Hepatocyte (in vitro differentiated cells): ENCODE data around the gene PWWP2B. TPM values are rescaled to one million over a fixed set of nuclear protein-coding genes. Genes with fewer than 3 reads are reported as not detected.

Experiments used
- DNase-seq: peaks from one replicate; pipeline ENCODE4 v3.0.0-alpha.2; 2016; ENCODE audit warnings: low spot score
- H2AFZ ChIP-seq: fragments of 200-600 bp; sonication (generic); 2 replicates; pipeline ENCODE4 v1.6.0; 2016; ENCODE audit warnings: antibody characterized with exemption, mild to moderate bottlenecking
- H3K27ac ChIP-seq: fragments of 200-600 bp; sonication (generic); 2 replicates; pipeline ENCODE4 v1.5.1; 2016; ENCODE audit warnings: mild to moderate bottlenecking
- H3K27me3 ChIP-seq: fragments of 200-600 bp; sonication (generic); 2 replicates; pipeline ENCODE4 v1.6.1; 2016
- H3K36me3 ChIP-seq: fragments of 200-600 bp; sonication (generic); replicated peaks from 2 replicates; pipeline ENCODE4 v1.5.1; 2016; ENCODE audit warnings: low read depth; ENCODE audit not compliant: insufficient read depth
- H3K4me1 ChIP-seq: fragments of 200-600 bp; sonication (generic); 2 replicates; pipeline ENCODE4 v1.5.1; 2016; ENCODE audit warnings: mild to moderate bottlenecking, moderate library complexity; ENCODE audit not compliant: insufficient read depth
- H3K4me2 ChIP-seq: fragments of 200-600 bp; sonication (generic); 2 replicates; pipeline ENCODE4 v1.6.0; 2016
- H3K4me3 ChIP-seq: fragments of 200-600 bp; sonication (generic); 2 replicates; pipeline ENCODE4 v1.5.1; 2016; ENCODE audit warnings: mild to moderate bottlenecking
- H3K79me2 ChIP-seq: fragments of 200-600 bp; sonication (generic); 2 replicates; pipeline ENCODE4 v1.6.0; 2017; ENCODE audit warnings: mild to moderate bottlenecking
- H3K9me2 ChIP-seq: fragments of 200-600 bp; sonication (generic); replicated peaks from 2 replicates; pipeline ENCODE4 v1.6.0; 2017; ENCODE audit warnings: mild to moderate bottlenecking; ENCODE audit not compliant: insufficient read depth
- H3K9me3 ChIP-seq: fragments of 200-600 bp; sonication (generic); 2 replicates; pipeline ENCODE4 v1.5.1; 2016; ENCODE audit warnings: low read depth, mild to moderate bottlenecking
- H4K20me1 ChIP-seq: fragments of 200-600 bp; sonication (generic); 2 replicates; pipeline ENCODE4 v1.6.0; 2016; ENCODE audit warnings: mild to moderate bottlenecking; ENCODE audit not compliant: insufficient read depth, poor library complexity, severe bottlenecking
- EZH2 ChIP-seq: fragments of 200-600 bp; sonication (generic); IDR thresholded peaks from 2 replicates; pipeline ENCODE4 v1.6.1; 2016; ENCODE audit warnings: antibody characterized with exemption, mild to moderate bottlenecking, borderline replicate concordance
- EZH2phosphoT487 ChIP-seq: fragments of 200-600 bp; sonication (generic); IDR thresholded peaks from one replicate; pipeline ENCODE4 v1.6.1; 2018; ENCODE audit warnings: antibody characterized with exemption, mild to moderate bottlenecking, low read depth, moderate library complexity; ENCODE audit not compliant: unreplicated experiment, severe bottlenecking
- WGBS: methylation state at CpG from one replicate; pipeline ENCODE4 v1.1.6; 2016; ENCODE audit warnings: low lambda C conversion rate; ENCODE audit errors: missing lambda C conversion rate; 5-methylcytosine and 5-hydroxymethylcytosine counted together
- polyA plus RNA-seq: library from polyadenylated mRNA; unstranded; fragments of >200 nt; fragmentation: Nextera tagmentation; extraction: Ambion mirVana; gene quantifications from 2 replicates; pipeline ENCODE4 v1.2.1, GENCODE V29; 2016
- total RNA-seq: library from RNA; depleted of rRNA; stranded (reverse); fragments of >200 nt; gene quantifications from 2 replicates; pipeline ENCODE4 v1.2.3, GENCODE V29; 2014
- TF ChIP-seq, protein P1 (sequence below): fragments of 200-600 bp; sonication (generic); IDR thresholded peaks from 2 replicates; pipeline ENCODE4 v1.5.1; 2016; ENCODE audit warnings: antibody characterized with exemption, mild to moderate bottlenecking; ENCODE audit not compliant: poor library complexity

The PWWP2B gene
- total and polyA plus RNA-seq, 2 experiments from 2014 or later: 10.7 to 18.0 TPM

DNA sequence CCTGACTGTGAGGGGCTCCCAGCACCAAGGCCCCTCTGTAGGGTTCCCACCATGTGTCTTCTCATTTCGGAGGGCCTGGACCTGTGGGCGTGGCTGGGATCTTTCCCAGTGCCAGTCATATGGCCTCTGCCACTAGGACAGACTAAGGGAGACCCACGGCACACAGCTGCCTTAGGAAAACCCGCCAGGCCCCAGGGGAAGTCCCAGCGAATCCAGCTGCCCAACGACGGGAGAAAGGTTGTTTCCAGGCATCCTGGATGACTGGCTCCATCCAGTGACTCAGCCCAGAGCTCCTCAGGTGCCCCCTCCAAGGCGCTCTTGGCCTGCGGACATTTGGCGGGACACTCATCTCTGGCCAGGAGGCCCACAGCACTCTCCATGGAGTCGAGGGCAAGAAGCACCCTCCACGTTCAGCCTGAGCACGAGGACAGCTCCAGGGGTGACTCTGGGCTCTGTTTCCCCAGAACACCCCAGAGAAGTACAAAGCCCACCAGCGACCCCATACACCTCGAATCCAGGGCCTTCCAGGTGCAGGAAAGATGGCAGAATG, 39.9 kb downstream of the PWWP2B start:
- TF ChIP-seq, protein P1, sequence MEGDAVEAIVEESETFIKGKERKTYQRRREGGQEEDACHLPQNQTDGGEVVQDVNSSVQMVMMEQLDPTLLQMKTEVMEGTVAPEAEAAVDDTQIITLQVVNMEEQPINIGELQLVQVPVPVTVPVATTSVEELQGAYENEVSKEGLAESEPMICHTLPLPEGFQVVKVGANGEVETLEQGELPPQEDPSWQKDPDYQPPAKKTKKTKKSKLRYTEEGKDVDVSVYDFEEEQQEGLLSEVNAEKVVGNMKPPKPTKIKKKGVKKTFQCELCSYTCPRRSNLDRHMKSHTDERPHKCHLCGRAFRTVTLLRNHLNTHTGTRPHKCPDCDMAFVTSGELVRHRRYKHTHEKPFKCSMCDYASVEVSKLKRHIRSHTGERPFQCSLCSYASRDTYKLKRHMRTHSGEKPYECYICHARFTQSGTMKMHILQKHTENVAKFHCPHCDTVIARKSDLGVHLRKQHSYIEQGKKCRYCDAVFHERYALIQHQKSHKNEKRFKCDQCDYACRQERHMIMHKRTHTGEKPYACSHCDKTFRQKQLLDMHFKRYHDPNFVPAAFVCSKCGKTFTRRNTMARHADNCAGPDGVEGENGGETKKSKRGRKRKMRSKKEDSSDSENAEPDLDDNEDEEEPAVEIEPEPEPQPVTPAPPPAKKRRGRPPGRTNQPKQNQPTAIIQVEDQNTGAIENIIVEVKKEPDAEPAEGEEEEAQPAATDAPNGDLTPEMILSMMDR: no peak
- TF ChIP-seq EZH2 (no peak), EZH2phosphoT487 (no peak)
- H3K9me2 ChIP-seq: no peaks in the 10 kb centered on the region
- H2AFZ ChIP-seq: no peak overlapping the region
- no peaks in the 10 kb centered on the region for H4K20me1 ChIP-seq
- H3K27ac ChIP-seq: no peak overlapping the region
- no peak for DNase-seq
- H3K36me3 ChIP-seq: no peaks in the 10 kb centered on the region
- no peak overlapping the region for H3K4me3 ChIP-seq
- no peaks in the 10 kb centered on the region for H3K79me2 ChIP-seq
- WGBS: 94% methylated on average over 15 of the region's 15 CpGs
- H3K4me1 ChIP-seq: no peaks in the 10 kb centered on the region
- no peaks in the 10 kb centered on the region for H3K9me3 ChIP-seq
- no peaks in the 10 kb centered on the region for H3K27me3 ChIP-seq
- H3K4me2 ChIP-seq: no peak overlapping the region

DNA sequence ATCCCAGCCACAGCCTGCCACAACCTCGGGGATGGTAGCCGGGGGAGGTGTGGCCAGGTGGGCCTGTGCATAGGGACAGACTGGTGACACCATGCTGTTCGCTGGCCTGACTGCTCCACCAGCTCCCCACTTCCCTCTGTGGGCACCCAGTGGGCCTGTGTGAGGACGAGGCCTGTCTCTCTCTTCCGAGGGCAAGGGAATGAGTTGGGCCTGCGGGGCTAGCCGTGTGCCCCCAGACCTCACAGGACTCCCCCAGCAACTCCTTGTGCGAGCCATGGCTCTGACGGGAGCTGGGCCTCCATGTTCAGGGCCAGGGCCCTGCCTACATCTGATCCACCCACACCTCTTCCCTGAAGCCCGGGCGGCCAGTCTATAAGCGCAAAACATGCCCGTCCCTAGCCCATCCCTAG, 40.5 kb downstream of the PWWP2B start:
- Histone ChIP-seq H3K27me3 (no peaks in the 10 kb centered on the region), H3K4me3 (no peak overlapping the region), H2AFZ (no peak overlapping the region), H3K9me3 (no peaks in the 10 kb centered on the region), H3K9me2 (no peaks in the 10 kb centered on the region), H3K4me2 (no peak overlapping the region), H3K27ac (no peak overlapping the region), H3K79me2 (no peaks in the 10 kb centered on the region), H3K36me3 (no peaks in the 10 kb centered on the region), H3K4me1 (no peaks in the 10 kb centered on the region), H4K20me1 (no peaks in the 10 kb centered on the region)
- TF ChIP-seq, protein P1: no peak
- 88% methylated on average over 13 of the region's 13 CpGs for WGBS
- no peak for DNase-seq

DNA sequence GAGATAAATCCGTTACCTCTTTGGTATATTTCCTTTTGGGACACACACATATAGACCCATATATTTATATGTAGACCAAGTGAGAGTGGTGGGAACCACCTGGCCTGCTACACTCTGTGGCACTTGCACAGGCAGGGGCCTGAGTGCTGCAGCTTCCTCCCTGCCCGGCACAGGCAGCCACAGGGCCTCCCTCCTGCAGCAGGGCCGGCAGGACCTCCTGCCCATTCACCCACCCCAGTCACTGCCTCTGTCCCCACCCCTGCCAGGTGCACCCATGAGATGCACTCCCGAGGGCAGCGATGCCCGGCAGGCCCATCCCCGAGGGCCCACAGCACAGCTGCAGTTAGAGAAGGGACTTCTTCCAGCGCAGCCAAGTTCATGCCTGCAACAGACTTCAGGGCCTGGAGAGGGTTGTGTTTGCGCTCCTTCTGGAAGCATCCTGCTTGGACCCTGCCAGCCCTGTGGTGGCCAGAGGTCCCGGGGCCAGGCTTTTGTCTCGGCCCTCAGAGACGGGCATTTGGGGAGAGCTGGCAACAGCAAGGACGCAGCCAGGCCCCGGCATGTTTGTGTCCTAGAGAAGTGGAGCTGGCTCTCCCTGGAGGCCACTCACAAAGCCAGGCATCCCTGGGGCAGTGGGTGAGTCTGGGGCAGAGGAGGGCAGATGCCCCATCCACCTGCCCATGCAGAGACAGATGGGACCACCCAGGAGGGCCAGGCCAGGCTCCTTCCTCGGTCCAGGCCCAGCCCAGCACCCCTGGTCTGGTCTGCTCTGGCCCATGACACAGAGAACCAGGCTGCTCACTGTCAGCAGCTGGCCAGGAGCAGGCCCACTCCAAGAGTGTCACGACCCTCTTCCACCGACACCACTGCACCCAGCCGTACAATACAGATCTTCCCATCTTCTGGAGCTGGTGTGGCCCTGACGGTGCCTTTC, 41.4 kb downstream of the PWWP2B start:
- no peak overlapping the region for H3K4me2 ChIP-seq
- H3K9me2 ChIP-seq: no peaks in the 10 kb centered on the region
- WGBS: 88% methylated on average over 15 of the region's 19 CpGs
- H3K9me3 ChIP-seq: no peaks in the 10 kb centered on the region
- no peaks in the 10 kb centered on the region for H3K36me3 ChIP-seq
- no peak overlapping the region for H3K27ac ChIP-seq
- H2AFZ ChIP-seq: no peak overlapping the region
- no peaks in the 10 kb centered on the region for H4K20me1 ChIP-seq
- no peaks in the 10 kb centered on the region for H3K4me1 ChIP-seq
- no peak for DNase-seq
- H3K79me2 ChIP-seq: no peaks in the 10 kb centered on the region
- H3K27me3 ChIP-seq: no peaks in the 10 kb centered on the region
- no peak for TF ChIP-seq EZH2
- H3K4me3 ChIP-seq: no peak overlapping the region

DNA sequence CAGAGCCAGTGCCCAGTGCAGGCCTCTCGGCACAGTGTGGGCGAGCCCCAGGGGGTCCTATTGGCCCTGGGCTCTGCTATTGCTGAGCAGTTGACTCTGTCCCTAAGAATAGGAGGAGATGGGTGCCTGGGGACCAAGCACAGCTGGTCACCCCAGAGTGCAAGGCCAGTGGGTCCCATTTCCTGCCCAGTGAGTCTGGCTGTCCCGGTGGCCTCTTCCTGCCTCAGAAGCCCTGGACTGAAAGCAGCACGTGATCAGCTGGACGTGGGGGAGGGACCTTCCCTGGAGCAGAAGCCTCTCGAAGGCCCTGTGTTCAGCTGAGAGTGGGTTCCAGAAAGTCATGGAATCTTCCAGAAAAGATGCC, 42.0 kb downstream of the PWWP2B start:
- H2AFZ ChIP-seq: no peak overlapping the region
- TF ChIP-seq, protein P1: no peak
- no peak for TF ChIP-seq EZH2
- TF ChIP-seq EZH2phosphoT487: no peak
- no peak overlapping the region for H3K4me3 ChIP-seq
- H3K4me2 ChIP-seq: no peak overlapping the region
- 56% methylated on average over 6 of the region's 6 CpGs for WGBS
- H3K9me2 ChIP-seq: no peaks in the 10 kb centered on the region
- H4K20me1 ChIP-seq: no peaks in the 10 kb centered on the region
- H3K79me2 ChIP-seq: no peaks in the 10 kb centered on the region
- no peaks in the 10 kb centered on the region for H3K27me3 ChIP-seq
- no peaks in the 10 kb centered on the region for H3K9me3 ChIP-seq
- no peaks in the 10 kb centered on the region for H3K4me1 ChIP-seq
- H3K36me3 ChIP-seq: no peaks in the 10 kb centered on the region
- no peak overlapping the region for H3K27ac ChIP-seq
- DNase-seq: no peak
